Tibial nerve (tissue), 4 donors: ENCODE results near the gene C11orf86. TPM values are rescaled to one million over a fixed set of nuclear protein-coding genes. Genes with fewer than 3 reads are reported as not detected.

Source experiments
- DNase-seq, 2 donors: peaks; one replicate each; pipeline ENCODE4 v3.0.0-alpha.2; 2019; ENCODE audit warnings: low spot score in 2 of 2
- H3K27ac ChIP-seq, 4 donors: fragments of 200-600 bp; sonication (generic) in 3 of 4; one replicate each; pipeline ENCODE4 v1.5.1; 2017 to 2019; ENCODE audit warnings: mild to moderate bottlenecking in 1 of 4
- H3K27me3 ChIP-seq, 2 donors: fragments of 200-600 bp; sonication (generic) in 1 of 2; one replicate each; pipeline versions ENCODE4 v1.5.1 to v1.6.0; 2017 to 2019
- H3K36me3 ChIP-seq, 3 donors: fragments of 200-600 bp; sonication (generic); one replicate each; pipeline ENCODE4 v1.5.1; 2018 to 2019
- H3K4me1 ChIP-seq, 4 donors: fragments of 200-600 bp; sonication (generic) in 3 of 4; one replicate each; pipeline ENCODE4 v1.5.1; 2017 to 2019
- H3K4me3 ChIP-seq, 4 donors: fragments of 200-600 bp; sonication (generic) in 3 of 4; one replicate each; pipeline ENCODE4 v1.5.1; 2017 to 2019; ENCODE audit warnings: mild to moderate bottlenecking in 1 of 4, moderate library complexity in 1 of 4
- H3K9me3 ChIP-seq, 4 donors: fragments of 200-600 bp; sonication (generic) in 3 of 4; one replicate each; pipeline ENCODE4 v1.5.1; 2017 to 2019
- EP300 ChIP-seq, 2 donors: sonication (generic); formaldehyde crosslinking; IDR thresholded peaks; one replicate each; pipeline ENCODE4 v1.6.1; 2017; ENCODE audit warnings: antibody characterized with exemption in 2 of 2, mild to moderate bottlenecking in 1 of 2
- POLR2A ChIP-seq, 2 donors: fragments of 450-650 bp; IDR thresholded peaks; one replicate each; pipeline ENCODE4 v1.6.1; 2017; ENCODE audit warnings: antibody characterized with exemption in 2 of 2, mild to moderate bottlenecking in 2 of 2, moderate library complexity in 2 of 2
- WGBS, 2 donors: methylation state at CpG; one replicate each; pipeline ENCODE4 v1.1.5; 2018; 5-methylcytosine and 5-hydroxymethylcytosine counted together
- total RNA-seq, 4 donors: library from RNA; depleted of rRNA; stranded (reverse); fragments of >200 nt; gene quantifications; one replicate each; pipeline ENCODE4 v1.1.0, GENCODE V29; 2016
- TF ChIP-seq, protein P1 (sequence below), 5 experiments: fragments of 200-600 bp in 3 of 5; fragments of 450-650 bp in 2 of 5; sonication (generic) in 3 of 5; IDR thresholded peaks; one replicate each; pipeline ENCODE4 v1.5.1; 2016 to 2019; ENCODE audit warnings: antibody characterized with exemption in 5 of 5, mild to moderate bottlenecking in 3 of 5, moderate library complexity in 2 of 5

The C11orf86 gene
- total RNA-seq, 4 donors from 2014 or later: not detected

- Histone ChIP-seq H3K4me3 (no peak overlapping the region), H3K36me3 (no peaks in the 10 kb centered on the region), H3K27me3 (no peaks in the 10 kb centered on the region), H3K4me1 (no peaks in the 10 kb centered on the region), H3K9me3 (no peaks in the 10 kb centered on the region), H3K27ac (no peak overlapping the region)
- 81 to 89% methylated on average over 6 of the region's 7 CpGs for WGBS, 2 donors
- no peak for TF ChIP-seq EP300 (IDR thresholded peaks at IDR 0.05)
- no peak for DNase-seq
Observed at GRCh38 chr11:67010296-67010905, 35.3 kb downstream of the C11orf86 start.

- WGBS, 2 donors: 82 to 83% methylated on average over 11 of the region's 11 CpGs
- Histone ChIP-seq H3K27me3 (no peaks in the 10 kb centered on the region), H3K36me3 (no peaks in the 10 kb centered on the region), H3K27ac (no peak overlapping the region), H3K4me1 (no peaks in the 10 kb centered on the region), H3K9me3 (no peaks in the 10 kb centered on the region), H3K4me3 (no peak overlapping the region)
- no peak for TF ChIP-seq EP300 (IDR thresholded peaks at IDR 0.05)
- TF ChIP-seq POLR2A (IDR thresholded peaks at IDR 0.05): no peak
- TF ChIP-seq, protein P1, sequence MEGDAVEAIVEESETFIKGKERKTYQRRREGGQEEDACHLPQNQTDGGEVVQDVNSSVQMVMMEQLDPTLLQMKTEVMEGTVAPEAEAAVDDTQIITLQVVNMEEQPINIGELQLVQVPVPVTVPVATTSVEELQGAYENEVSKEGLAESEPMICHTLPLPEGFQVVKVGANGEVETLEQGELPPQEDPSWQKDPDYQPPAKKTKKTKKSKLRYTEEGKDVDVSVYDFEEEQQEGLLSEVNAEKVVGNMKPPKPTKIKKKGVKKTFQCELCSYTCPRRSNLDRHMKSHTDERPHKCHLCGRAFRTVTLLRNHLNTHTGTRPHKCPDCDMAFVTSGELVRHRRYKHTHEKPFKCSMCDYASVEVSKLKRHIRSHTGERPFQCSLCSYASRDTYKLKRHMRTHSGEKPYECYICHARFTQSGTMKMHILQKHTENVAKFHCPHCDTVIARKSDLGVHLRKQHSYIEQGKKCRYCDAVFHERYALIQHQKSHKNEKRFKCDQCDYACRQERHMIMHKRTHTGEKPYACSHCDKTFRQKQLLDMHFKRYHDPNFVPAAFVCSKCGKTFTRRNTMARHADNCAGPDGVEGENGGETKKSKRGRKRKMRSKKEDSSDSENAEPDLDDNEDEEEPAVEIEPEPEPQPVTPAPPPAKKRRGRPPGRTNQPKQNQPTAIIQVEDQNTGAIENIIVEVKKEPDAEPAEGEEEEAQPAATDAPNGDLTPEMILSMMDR (IDR thresholded peaks at IDR 0.05): no peak
- no peak for DNase-seq
Observed at GRCh38 chr11:67013511-67014045, 38.5 kb downstream of the C11orf86 start.

DNA sequence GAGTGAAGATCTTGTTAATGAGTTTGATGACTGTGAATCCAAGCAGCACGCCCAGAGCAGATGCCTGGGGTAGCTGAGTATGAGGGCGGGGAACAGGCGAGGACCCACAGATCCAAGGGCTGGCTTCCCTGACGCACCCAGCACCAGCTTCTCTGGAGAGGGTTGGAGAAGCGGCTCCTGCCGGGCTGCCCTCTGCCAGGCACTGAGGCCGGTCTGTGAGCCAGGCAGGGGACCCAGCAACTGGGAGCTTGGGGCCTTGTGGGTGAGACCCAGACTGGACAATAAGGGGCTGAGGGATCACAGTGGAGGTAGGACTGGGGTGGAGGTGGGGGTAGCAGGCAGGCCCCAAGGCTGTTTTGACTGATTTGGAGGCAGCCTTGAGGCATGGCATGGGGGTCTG is 39.2 kb downstream of the C11orf86 start:
- no peak for TF ChIP-seq EP300 (IDR thresholded peaks at IDR 0.05)
- TF ChIP-seq POLR2A (IDR thresholded peaks at IDR 0.05): no peak
- TF ChIP-seq, protein P1 (IDR thresholded peaks at IDR 0.05): no peak
- Histone ChIP-seq H3K4me1 (no peaks in the 10 kb centered on the region), H3K27me3 (no peaks in the 10 kb centered on the region), H3K36me3 (no peaks in the 10 kb centered on the region), H3K9me3 (no peaks in the 10 kb centered on the region), H3K4me3 (no peak overlapping the region), H3K27ac (no peak overlapping the region)
- 90 to 95% methylated on average over 7 of the region's 7 CpGs for WGBS, 2 donors
- DNase-seq: no peak

- WGBS, 2 donors: 84 to 86% methylated on average over 8 of the region's 8 CpGs
- TF ChIP-seq, protein P1 (IDR thresholded peaks at IDR 0.05): no peak
- TF ChIP-seq POLR2A (IDR thresholded peaks at IDR 0.05): no peak
- no peak for TF ChIP-seq EP300 (IDR thresholded peaks at IDR 0.05)
- Histone ChIP-seq H3K9me3 (no peaks in the 10 kb centered on the region), H3K36me3 (no peaks in the 10 kb centered on the region), H3K27me3 (no peaks in the 10 kb centered on the region), H3K27ac (no peak overlapping the region), H3K4me3 (no peak overlapping the region), H3K4me1 (no peaks in the 10 kb centered on the region)
- no peak for DNase-seq
Observed at GRCh38 chr11:67015048-67015447, 39.9 kb downstream of the C11orf86 start.

DNA sequence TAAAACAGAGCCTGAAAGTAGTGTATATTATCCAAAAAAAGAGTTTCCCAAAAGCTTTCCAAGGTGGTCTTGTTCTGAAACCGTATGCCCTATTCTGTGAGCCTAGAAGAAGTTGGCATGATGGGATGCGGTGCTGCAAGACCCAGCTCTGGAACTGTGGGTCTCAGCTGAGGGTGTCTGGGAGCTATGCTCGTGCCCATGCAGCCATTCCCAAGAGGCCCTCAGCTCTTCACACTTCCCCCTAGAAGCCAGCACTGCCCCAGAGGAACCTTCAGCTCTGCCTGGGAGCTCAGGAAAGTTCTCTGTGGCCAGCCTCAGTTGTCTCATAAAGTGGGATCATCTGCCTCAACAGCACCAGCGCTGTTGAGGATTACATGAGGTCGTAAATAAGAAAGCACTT is 41.4 kb downstream of the C11orf86 start:
- Histone ChIP-seq H3K27ac (no peak overlapping the region), H3K4me1 (no peaks in the 10 kb centered on the region), H3K9me3 (no peaks in the 10 kb centered on the region), H3K36me3 (no peaks in the 10 kb centered on the region), H3K27me3 (no peaks in the 10 kb centered on the region), H3K4me3 (no peak overlapping the region)
- 72 to 90% methylated on average over 5 of the region's 5 CpGs for WGBS, 2 donors
- DNase-seq: no peak
- TF ChIP-seq, protein P1 (IDR thresholded peaks at IDR 0.05): no peak
- TF ChIP-seq POLR2A (IDR thresholded peaks at IDR 0.05) (no peak), EP300 (IDR thresholded peaks at IDR 0.05) (no peak)
